Ishikawa (cell line): Measurements from ENCODE around the gene IL17C.

ENCODE experiments used
- CEBPB ChIP-seq: IDR thresholded peaks from 2 replicates; pipeline ENCODE4 v1.6.1; 2012
- CREB1 ChIP-seq: IDR thresholded peaks from 2 replicates; pipeline ENCODE4 v1.6.1; 2012; ENCODE audit warnings: low read depth
- EGR1 ChIP-seq: IDR thresholded peaks from 2 replicates; pipeline ENCODE4 v1.6.1; 2012
- EP300 ChIP-seq: IDR thresholded peaks from 2 replicates; pipeline ENCODE4 v1.6.1; 2012; ENCODE audit warnings: borderline replicate concordance
- FOXM1 ChIP-seq: IDR thresholded peaks from 2 replicates; pipeline ENCODE4 v1.6.1; 2012; ENCODE audit warnings: low read depth, borderline replicate concordance
- MAX ChIP-seq: IDR thresholded peaks from 2 replicates; pipeline ENCODE4 v1.6.1; 2012
- NFIC ChIP-seq: IDR thresholded peaks from 2 replicates; pipeline ENCODE4 v1.6.1; 2012
- RAD21 ChIP-seq: IDR thresholded peaks from 2 replicates; pipeline ENCODE4 v1.6.1; 2012; ENCODE audit warnings: low read depth
- REST ChIP-seq: IDR thresholded peaks from 2 replicates; pipeline ENCODE4 v1.6.1; 2012; ENCODE audit warnings: low read depth, mild to moderate bottlenecking
- TAF1 ChIP-seq: IDR thresholded peaks from 2 replicates; pipeline ENCODE4 v1.6.1; 2012; ENCODE audit warnings: low read depth, mild to moderate bottlenecking
- TCF12 ChIP-seq: IDR thresholded peaks from 2 replicates; pipeline ENCODE4 v1.6.1; 2012; ENCODE audit warnings: low read depth
- TEAD4 ChIP-seq: IDR thresholded peaks from 2 replicates; pipeline ENCODE4 v1.6.1; 2012
- USF1 ChIP-seq: IDR thresholded peaks from 2 replicates; pipeline ENCODE4 v1.6.1; 2012
- YY1 ChIP-seq: IDR thresholded peaks from 2 replicates; pipeline ENCODE4 v1.6.1; 2012; ENCODE audit warnings: low read depth
- ZBTB7A ChIP-seq: IDR thresholded peaks from 2 replicates; pipeline ENCODE4 v1.6.1; 2012; ENCODE audit warnings: low read depth

The IL17C gene

GRCh38 chr16:88646345-88647034 is 8.1 kb downstream of the IL17C start:
- TF ChIP-seq YY1 (no peak), EGR1 (no peak), TEAD4 (no peak), TAF1 (no peak), CREB1 (no peak), FOXM1 (no peak), RAD21 (no peak), TCF12 (no peak), EP300 (no peak), MAX (no peak), CEBPB (no peak), ZBTB7A (no peak), USF1 (no peak), NFIC (no peak), REST (no peak)

DNA sequence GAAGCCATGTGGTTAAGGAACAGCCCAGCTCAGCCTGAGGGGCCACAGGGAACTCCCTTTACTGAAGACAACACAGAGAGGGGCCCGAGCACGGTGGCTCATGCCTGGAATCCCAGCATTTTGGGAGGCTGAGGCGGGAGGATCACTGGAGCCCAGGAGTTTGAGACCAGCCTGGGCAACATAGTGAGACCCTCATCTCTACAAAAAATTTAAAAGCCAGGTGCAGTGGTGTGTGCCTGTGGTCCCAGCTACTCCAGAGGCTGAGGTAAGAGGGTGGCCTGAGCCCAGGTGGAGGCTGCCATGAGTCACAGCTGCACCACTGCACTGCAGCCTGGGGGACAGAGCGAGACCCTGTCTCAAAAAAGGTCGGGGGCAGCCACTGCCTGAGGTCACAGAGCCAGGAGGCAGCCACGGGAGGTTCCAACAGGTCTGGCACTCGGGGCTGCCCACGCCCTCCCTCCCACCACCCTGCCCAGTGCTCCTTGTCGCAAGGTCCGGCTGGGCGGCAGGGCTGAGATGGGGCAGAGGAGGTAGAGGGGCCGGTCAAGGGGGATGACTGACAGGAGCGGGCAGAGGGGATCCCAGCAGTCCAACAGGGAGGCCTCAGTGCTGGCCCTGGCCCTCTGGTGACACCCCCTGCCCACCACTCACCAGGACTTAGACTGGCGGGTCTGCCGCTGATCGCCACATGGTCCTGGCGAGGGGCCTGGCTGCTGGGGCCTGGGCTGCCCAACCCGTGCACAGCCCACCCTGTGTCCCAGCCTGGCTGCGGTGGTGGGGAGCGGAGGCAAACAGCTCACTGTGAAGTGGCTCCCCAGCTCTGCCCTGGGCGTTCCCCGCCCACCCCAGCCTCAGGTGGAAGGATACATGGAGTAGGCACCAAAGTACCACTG is 9.1 kb downstream of the IL17C start:
- TF ChIP-seq CREB1, result no peak
- TF ChIP-seq MAX, result no peak
- no peak for TF ChIP-seq TAF1
- TF ChIP-seq EGR1, result no peak
- no peak for TF ChIP-seq YY1
- no peak for TF ChIP-seq REST
- no peak for TF ChIP-seq FOXM1
- TF ChIP-seq NFIC, result no peak

- TF ChIP-seq TCF12, result 0 out of 2 replicates have a peak, but pooled peaks have one; percentile 18
- no peak for TF ChIP-seq ZBTB7A
- TF ChIP-seq TAF1, result no peak
- TF ChIP-seq EP300, result no peak
- peak; percentile 32; the same call in 1 of the 2 replicates for TF ChIP-seq NFIC
Measured at GRCh38 chr16:88649195-88649923, 11.0 kb downstream of the IL17C start.

DNA sequence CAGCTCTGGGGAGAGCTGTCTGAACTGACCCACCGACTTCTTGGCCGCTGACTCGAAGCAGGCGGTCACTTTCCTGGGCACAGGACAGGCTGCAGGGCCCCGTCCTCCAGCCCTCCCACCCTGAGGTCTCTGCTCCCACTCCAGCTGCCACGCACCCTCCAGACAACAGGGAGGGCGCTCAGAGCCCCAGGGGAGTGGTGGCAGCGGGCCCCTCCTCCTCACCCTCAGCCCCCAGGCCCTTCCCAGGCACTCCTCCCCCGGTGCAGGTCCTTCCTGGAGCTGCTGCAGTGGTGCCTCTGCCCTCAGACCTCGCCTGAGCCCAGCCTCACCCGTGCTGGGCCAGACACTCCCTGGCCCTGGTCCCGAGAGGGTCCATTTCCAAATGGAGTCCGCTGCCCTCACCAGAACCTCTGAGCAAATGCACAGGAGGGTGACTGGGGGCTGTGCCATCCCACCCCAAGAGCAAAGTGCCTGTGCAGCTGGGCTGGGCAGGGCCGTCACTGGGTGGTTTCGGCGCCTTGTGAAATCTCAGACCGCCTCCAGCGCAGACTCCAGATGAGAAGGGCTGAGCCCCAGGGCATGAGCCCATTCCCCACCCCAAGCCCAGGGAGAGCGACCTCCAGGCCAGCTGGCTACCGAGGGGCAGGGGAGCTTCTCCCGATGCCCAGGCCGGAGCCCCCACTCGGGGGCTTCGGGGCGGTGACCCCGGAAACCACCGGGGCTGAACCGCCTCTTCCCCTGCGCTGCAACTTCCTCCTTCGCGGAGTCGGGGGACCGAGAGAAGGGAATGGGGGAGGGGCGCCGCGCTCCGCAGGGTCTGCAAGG is 11.8 kb downstream of the IL17C start:
- TF ChIP-seq RAD21 (no peak), CREB1 (no peak), TAF1 (no peak), TEAD4 (no peak), EGR1 (0 out of 2 replicates have a peak, but pooled peaks have one; percentile 13), REST (no peak), CEBPB (peak; percentile 30; the same call in 1 of the 2 replicates), ZBTB7A (peak; percentile 93), MAX (no peak), USF1 (no peak), NFIC (no peak), YY1 (no peak), TCF12 (no peak), EP300 (no peak), FOXM1 (no peak)
